DOHH2 (cell line): ENCODE measurements around the gene PMVK.

Experiments used
- H3F3A ChIP-seq: fragments of 200-600 bp; sonication (generic), shearing (Covaris generic); 2 replicates; pipeline ENCODE4 v1.6.0; 2016; ENCODE audit warnings: antibody characterized with exemption, mild to moderate bottlenecking; ENCODE audit not compliant: control insufficient read depth, insufficient read depth
- H3K27ac ChIP-seq: fragments of 200-600 bp; sonication (generic); 2 replicates; pipeline ENCODE4 v1.5.1; 2014; ENCODE audit warnings: low read depth, mild to moderate bottlenecking, low read length, moderate library complexity
- H3K27me3 ChIP-seq: fragments of 200-600 bp; sonication (generic); 2 replicates; pipeline ENCODE4 v1.6.1; 2014; ENCODE audit warnings: mild to moderate bottlenecking, low read length, mixed read lengths; ENCODE audit not compliant: control insufficient read depth
- H3K36me3 ChIP-seq: fragments of 200-600 bp; sonication (generic); 2 replicates; pipeline ENCODE4 v1.6.1; 2014; ENCODE audit warnings: mild to moderate bottlenecking, low read length, moderate library complexity, mixed read lengths; ENCODE audit not compliant: control insufficient read depth
- H3K4me1 ChIP-seq: fragments of 200-600 bp; sonication (generic); 2 replicates; pipeline ENCODE4 v1.6.1; 2014; ENCODE audit warnings: mild to moderate bottlenecking, low read length, mixed read lengths; ENCODE audit not compliant: control insufficient read depth
- H3K4me2 ChIP-seq: fragments of 200-600 bp; sonication (generic); 2 replicates; pipeline ENCODE4 v1.6.0; 2014; ENCODE audit warnings: mild to moderate bottlenecking, low read length, moderate library complexity
- H3K4me3 ChIP-seq: fragments of 200-600 bp; sonication (generic); 2 replicates; pipeline ENCODE4 v1.5.1; 2014; ENCODE audit warnings: mild to moderate bottlenecking, low read length, mixed read lengths
- H3K79me2 ChIP-seq: fragments of 200-600 bp; sonication (generic); 2 replicates; pipeline ENCODE4 v1.6.1; 2014; ENCODE audit warnings: mild to moderate bottlenecking, low read length, mixed read lengths; ENCODE audit not compliant: control insufficient read depth
- H3K9me2 ChIP-seq: fragments of 200-600 bp; sonication (generic); replicated peaks from 2 replicates; pipeline ENCODE4 v1.6.1; 2014; ENCODE audit warnings: mild to moderate bottlenecking, low read length, mixed read lengths; ENCODE audit not compliant: control insufficient read depth
- H3K9me3 ChIP-seq: fragments of 200-600 bp; sonication (generic); 2 replicates; pipeline ENCODE4 v1.6.1; 2014; ENCODE audit warnings: antibody characterized with exemption, low read length, mixed read lengths; ENCODE audit not compliant: control insufficient read depth, insufficient read depth
- H4K20me1 ChIP-seq: fragments of 200-600 bp; sonication (generic); 2 replicates; pipeline ENCODE4 v1.6.0; 2014; ENCODE audit warnings: low read depth, mild to moderate bottlenecking, antibody characterized with exemption, low read length, moderate library complexity; ENCODE audit not compliant: control insufficient read depth, insufficient read depth
- EZH2phosphoT487 ChIP-seq: fragments of 200-600 bp; sonication (generic); IDR thresholded peaks from 2 replicates; pipeline ENCODE4 v1.6.1; 2017; ENCODE audit warnings: borderline replicate concordance, mild to moderate bottlenecking, antibody characterized with exemption, low read length, moderate library complexity, mixed read lengths
- TF ChIP-seq, protein P1 (sequence below): fragments of 200-600 bp; sonication (generic); IDR thresholded peaks from one replicate; pipeline ENCODE4 v1.5.1; 2014; ENCODE audit warnings: antibody characterized with exemption, mild to moderate bottlenecking, low read depth, low read length; ENCODE audit not compliant: poor library complexity, severe bottlenecking

Gene PMVK

DNA sequence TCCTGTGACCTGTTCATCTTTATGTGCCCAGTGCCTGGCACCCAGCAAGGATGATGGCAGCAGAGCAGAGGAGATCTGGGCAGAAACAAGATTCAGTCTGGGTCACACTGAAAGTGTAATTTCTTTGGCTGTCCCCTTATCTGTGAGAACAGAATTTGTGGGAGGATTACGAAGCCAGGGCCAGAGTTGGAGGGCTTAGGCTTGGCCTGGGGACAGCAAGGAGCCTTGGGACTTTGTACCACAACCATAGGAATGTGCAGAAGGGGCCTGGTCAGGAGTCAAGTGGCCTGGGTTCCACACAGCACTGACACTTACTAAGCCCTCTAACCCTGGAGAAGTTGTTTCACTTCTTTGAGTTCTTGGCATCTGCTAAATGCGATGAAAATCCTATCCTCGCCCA lies 12.8 kb downstream of the PMVK start:
- no peaks in the 10 kb centered on the region for H4K20me1 ChIP-seq
- H3K4me1 ChIP-seq: no peaks in the 10 kb centered on the region
- H3K4me3 ChIP-seq: no peak overlapping the region
- no peak overlapping the region for H3K27ac ChIP-seq
- H3K9me2 ChIP-seq: no peaks in the 10 kb centered on the region
- H3K4me2 ChIP-seq: no peak overlapping the region
- TF ChIP-seq, protein P1, sequence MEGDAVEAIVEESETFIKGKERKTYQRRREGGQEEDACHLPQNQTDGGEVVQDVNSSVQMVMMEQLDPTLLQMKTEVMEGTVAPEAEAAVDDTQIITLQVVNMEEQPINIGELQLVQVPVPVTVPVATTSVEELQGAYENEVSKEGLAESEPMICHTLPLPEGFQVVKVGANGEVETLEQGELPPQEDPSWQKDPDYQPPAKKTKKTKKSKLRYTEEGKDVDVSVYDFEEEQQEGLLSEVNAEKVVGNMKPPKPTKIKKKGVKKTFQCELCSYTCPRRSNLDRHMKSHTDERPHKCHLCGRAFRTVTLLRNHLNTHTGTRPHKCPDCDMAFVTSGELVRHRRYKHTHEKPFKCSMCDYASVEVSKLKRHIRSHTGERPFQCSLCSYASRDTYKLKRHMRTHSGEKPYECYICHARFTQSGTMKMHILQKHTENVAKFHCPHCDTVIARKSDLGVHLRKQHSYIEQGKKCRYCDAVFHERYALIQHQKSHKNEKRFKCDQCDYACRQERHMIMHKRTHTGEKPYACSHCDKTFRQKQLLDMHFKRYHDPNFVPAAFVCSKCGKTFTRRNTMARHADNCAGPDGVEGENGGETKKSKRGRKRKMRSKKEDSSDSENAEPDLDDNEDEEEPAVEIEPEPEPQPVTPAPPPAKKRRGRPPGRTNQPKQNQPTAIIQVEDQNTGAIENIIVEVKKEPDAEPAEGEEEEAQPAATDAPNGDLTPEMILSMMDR: no peak
- no peak for TF ChIP-seq EZH2phosphoT487
- no peaks in the 10 kb centered on the region for H3K27me3 ChIP-seq
- no peaks in the 10 kb centered on the region for H3K79me2 ChIP-seq
- H3F3A ChIP-seq: no peaks in the 10 kb centered on the region
- H3K36me3 ChIP-seq: peaks cover 44% of the 10 kb centered on the region
- H3K9me3 ChIP-seq: no peaks in the 10 kb centered on the region

DNA sequence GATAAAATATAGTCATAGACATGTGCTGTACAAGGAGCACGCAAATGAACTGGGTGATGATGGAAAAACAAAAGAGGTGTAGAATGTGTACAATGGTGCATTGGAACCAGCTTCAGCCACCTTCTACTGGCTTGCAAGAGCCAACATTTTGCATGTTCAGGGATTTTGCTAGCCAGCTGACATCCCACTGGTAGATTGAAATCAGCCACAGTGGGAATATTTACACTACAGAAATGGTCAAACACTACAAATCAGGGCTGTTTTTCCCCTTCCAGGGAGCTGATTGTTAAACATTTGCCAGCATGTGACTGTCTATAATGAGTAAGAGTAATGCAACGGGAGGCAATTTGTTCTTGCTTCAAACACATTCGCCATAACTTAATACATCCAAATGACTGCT lies 23.2 kb downstream of the PMVK start:
- Histone ChIP-seq H3K4me1 (no peaks in the 10 kb centered on the region), H4K20me1 (no peaks in the 10 kb centered on the region), H3K79me2 (no peaks in the 10 kb centered on the region), H3K27me3 (no peaks in the 10 kb centered on the region), H3F3A (no peaks in the 10 kb centered on the region), H3K4me2 (no peak overlapping the region), H3K9me2 (no peaks in the 10 kb centered on the region), H3K9me3 (no peaks in the 10 kb centered on the region; the same call in 1 of the 2 replicates), H3K27ac (no peak overlapping the region), H3K4me3 (no peak overlapping the region), H3K36me3 (no peaks in the 10 kb centered on the region)
- TF ChIP-seq, protein P1: no peak
- TF ChIP-seq EZH2phosphoT487: no peak

DNA sequence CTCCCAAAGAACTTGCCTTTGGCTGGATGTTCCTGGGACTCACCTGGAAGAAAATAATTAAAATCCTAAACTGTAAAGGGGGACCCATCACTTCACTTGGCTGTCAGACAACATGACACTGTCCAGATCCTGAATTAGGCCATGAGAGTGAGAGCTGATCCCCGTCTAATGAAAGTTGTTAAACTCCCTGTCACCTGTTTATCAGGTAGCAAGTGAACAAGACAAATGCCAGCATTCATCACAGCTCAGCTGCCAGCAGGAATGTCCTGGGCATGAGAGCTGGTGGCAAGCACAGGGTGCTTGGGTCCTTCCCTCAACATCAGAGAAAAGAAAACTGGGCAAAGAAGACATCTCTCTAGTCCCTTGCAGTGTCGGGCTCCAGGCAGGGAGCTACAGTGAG lies 23.8 kb downstream of the PMVK start:
- Histone ChIP-seq H3K4me2 (no peak overlapping the region), H3F3A (no peaks in the 10 kb centered on the region), H3K79me2 (no peaks in the 10 kb centered on the region), H4K20me1 (no peaks in the 10 kb centered on the region), H3K4me3 (no peak overlapping the region), H3K9me3 (peaks cover 2% of the 10 kb centered on the region; the same call in 1 of the 2 replicates), H3K4me1 (no peaks in the 10 kb centered on the region), H3K27me3 (no peaks in the 10 kb centered on the region), H3K36me3 (no peaks in the 10 kb centered on the region), H3K27ac (no peak overlapping the region), H3K9me2 (no peaks in the 10 kb centered on the region)
- TF ChIP-seq, protein P1: no peak
- TF ChIP-seq EZH2phosphoT487: no peak
